Measurements from ENCODE around the gene BRD8. TPM values are rescaled to one million over a fixed set of nuclear protein-coding genes. Genes with fewer than 3 reads are reported as not detected.

Gene BRD8
- total and polyA plus RNA-seq, 2 experiments from 2014 or later: 45.8 to 117 TPM

DNA sequence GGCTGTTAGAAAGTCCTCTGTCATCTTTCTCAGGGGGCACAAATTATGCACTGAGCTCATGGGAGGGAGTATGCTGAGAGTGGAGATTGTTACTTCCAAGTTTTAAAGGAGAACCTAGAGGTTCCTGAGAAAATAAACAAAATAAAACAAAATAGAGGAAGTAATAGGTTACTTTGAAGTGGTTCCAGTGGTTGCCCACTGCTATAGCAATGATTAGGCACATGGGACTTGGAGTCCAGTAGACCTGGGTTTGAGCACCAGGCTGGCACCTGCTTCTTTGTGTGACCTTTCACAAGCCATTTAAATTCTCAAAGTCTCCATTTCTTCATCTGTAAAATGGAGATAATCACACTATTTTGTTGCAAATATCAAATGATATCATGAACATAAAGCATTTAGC, 48.5 kb upstream of the BRD8 start:
- no peak for DNase-seq (ENCODE audit: low spot score)
- Mint-ChIP-seq H3K4me3 (no peak overlapping the region), H3K4me1 (no peaks in the 10 kb centered on the region), H3K27ac (no peak overlapping the region), H3K27me3 (ENCODE audit: insufficient read depth, low read depth, poor library complexity) (no peaks in the 10 kb centered on the region), H3K9me3 (peaks cover 9% of the 10 kb centered on the region), H3K36me3 (ENCODE audit: low read depth) (no peaks in the 10 kb centered on the region; the same call in 2 of the 3 replicates)
- Histone ChIP-seq H3K79me2 (replicated peaks; ENCODE audit: insufficient read depth) (no peaks in the 10 kb centered on the region), H4K20me1 (replicated peaks; ENCODE audit: insufficient read depth) (no peaks in the 10 kb centered on the region), H3K4me2 (no peak overlapping the region), H3K9me2 (ENCODE audit: insufficient read depth) (no peaks in the 10 kb centered on the region), H3K4me1 (ENCODE audit: insufficient read depth) (no peaks in the 10 kb centered on the region), H2AFZ (no peak overlapping the region), H3K27me3 (ENCODE audit: insufficient read depth) (no peaks in the 10 kb centered on the region), H3K36me3 (ENCODE audit: insufficient read depth) (no peaks in the 10 kb centered on the region), H3K4me3 (no peak overlapping the region), H3F3A (replicated peaks; ENCODE audit: low read depth) (no peaks in the 10 kb centered on the region), H3K27ac (ENCODE audit: low read depth) (no peak overlapping the region)
- no peak for ATAC-seq
- TF ChIP-seq, protein P1, sequence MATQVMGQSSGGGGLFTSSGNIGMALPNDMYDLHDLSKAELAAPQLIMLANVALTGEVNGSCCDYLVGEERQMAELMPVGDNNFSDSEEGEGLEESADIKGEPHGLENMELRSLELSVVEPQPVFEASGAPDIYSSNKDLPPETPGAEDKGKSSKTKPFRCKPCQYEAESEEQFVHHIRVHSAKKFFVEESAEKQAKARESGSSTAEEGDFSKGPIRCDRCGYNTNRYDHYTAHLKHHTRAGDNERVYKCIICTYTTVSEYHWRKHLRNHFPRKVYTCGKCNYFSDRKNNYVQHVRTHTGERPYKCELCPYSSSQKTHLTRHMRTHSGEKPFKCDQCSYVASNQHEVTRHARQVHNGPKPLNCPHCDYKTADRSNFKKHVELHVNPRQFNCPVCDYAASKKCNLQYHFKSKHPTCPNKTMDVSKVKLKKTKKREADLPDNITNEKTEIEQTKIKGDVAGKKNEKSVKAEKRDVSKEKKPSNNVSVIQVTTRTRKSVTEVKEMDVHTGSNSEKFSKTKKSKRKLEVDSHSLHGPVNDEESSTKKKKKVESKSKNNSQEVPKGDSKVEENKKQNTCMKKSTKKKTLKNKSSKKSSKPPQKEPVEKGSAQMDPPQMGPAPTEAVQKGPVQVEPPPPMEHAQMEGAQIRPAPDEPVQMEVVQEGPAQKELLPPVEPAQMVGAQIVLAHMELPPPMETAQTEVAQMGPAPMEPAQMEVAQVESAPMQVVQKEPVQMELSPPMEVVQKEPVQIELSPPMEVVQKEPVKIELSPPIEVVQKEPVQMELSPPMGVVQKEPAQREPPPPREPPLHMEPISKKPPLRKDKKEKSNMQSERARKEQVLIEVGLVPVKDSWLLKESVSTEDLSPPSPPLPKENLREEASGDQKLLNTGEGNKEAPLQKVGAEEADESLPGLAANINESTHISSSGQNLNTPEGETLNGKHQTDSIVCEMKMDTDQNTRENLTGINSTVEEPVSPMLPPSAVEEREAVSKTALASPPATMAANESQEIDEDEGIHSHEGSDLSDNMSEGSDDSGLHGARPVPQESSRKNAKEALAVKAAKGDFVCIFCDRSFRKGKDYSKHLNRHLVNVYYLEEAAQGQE (IDR thresholded peaks at IDR 0.05; ENCODE audit: unreplicated experiment): no peak
- TF ChIP-seq, protein P2, sequence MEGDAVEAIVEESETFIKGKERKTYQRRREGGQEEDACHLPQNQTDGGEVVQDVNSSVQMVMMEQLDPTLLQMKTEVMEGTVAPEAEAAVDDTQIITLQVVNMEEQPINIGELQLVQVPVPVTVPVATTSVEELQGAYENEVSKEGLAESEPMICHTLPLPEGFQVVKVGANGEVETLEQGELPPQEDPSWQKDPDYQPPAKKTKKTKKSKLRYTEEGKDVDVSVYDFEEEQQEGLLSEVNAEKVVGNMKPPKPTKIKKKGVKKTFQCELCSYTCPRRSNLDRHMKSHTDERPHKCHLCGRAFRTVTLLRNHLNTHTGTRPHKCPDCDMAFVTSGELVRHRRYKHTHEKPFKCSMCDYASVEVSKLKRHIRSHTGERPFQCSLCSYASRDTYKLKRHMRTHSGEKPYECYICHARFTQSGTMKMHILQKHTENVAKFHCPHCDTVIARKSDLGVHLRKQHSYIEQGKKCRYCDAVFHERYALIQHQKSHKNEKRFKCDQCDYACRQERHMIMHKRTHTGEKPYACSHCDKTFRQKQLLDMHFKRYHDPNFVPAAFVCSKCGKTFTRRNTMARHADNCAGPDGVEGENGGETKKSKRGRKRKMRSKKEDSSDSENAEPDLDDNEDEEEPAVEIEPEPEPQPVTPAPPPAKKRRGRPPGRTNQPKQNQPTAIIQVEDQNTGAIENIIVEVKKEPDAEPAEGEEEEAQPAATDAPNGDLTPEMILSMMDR (conservative IDR thresholded peaks at IDR 0.05; ENCODE audit: low read depth in 2 of 2): no peak
- no peak for TF ChIP-seq NANOG (IDR thresholded peaks at IDR 0.05; ENCODE audit: borderline replicate concordance)
- TF ChIP-seq EZH2phosphoT487 (IDR thresholded peaks at IDR 0.05; ENCODE audit: unreplicated experiment): no peak
- no peak for TF ChIP-seq ZNF331 (CRISPR knock-in tag; IDR thresholded peaks at IDR 0.05; ENCODE audit: low read depth)
- no peak for TF ChIP-seq CREB1 (CRISPR knock-in tag; IDR thresholded peaks at IDR 0.05; ENCODE audit: low read depth)
- TF ChIP-seq, protein P3, sequence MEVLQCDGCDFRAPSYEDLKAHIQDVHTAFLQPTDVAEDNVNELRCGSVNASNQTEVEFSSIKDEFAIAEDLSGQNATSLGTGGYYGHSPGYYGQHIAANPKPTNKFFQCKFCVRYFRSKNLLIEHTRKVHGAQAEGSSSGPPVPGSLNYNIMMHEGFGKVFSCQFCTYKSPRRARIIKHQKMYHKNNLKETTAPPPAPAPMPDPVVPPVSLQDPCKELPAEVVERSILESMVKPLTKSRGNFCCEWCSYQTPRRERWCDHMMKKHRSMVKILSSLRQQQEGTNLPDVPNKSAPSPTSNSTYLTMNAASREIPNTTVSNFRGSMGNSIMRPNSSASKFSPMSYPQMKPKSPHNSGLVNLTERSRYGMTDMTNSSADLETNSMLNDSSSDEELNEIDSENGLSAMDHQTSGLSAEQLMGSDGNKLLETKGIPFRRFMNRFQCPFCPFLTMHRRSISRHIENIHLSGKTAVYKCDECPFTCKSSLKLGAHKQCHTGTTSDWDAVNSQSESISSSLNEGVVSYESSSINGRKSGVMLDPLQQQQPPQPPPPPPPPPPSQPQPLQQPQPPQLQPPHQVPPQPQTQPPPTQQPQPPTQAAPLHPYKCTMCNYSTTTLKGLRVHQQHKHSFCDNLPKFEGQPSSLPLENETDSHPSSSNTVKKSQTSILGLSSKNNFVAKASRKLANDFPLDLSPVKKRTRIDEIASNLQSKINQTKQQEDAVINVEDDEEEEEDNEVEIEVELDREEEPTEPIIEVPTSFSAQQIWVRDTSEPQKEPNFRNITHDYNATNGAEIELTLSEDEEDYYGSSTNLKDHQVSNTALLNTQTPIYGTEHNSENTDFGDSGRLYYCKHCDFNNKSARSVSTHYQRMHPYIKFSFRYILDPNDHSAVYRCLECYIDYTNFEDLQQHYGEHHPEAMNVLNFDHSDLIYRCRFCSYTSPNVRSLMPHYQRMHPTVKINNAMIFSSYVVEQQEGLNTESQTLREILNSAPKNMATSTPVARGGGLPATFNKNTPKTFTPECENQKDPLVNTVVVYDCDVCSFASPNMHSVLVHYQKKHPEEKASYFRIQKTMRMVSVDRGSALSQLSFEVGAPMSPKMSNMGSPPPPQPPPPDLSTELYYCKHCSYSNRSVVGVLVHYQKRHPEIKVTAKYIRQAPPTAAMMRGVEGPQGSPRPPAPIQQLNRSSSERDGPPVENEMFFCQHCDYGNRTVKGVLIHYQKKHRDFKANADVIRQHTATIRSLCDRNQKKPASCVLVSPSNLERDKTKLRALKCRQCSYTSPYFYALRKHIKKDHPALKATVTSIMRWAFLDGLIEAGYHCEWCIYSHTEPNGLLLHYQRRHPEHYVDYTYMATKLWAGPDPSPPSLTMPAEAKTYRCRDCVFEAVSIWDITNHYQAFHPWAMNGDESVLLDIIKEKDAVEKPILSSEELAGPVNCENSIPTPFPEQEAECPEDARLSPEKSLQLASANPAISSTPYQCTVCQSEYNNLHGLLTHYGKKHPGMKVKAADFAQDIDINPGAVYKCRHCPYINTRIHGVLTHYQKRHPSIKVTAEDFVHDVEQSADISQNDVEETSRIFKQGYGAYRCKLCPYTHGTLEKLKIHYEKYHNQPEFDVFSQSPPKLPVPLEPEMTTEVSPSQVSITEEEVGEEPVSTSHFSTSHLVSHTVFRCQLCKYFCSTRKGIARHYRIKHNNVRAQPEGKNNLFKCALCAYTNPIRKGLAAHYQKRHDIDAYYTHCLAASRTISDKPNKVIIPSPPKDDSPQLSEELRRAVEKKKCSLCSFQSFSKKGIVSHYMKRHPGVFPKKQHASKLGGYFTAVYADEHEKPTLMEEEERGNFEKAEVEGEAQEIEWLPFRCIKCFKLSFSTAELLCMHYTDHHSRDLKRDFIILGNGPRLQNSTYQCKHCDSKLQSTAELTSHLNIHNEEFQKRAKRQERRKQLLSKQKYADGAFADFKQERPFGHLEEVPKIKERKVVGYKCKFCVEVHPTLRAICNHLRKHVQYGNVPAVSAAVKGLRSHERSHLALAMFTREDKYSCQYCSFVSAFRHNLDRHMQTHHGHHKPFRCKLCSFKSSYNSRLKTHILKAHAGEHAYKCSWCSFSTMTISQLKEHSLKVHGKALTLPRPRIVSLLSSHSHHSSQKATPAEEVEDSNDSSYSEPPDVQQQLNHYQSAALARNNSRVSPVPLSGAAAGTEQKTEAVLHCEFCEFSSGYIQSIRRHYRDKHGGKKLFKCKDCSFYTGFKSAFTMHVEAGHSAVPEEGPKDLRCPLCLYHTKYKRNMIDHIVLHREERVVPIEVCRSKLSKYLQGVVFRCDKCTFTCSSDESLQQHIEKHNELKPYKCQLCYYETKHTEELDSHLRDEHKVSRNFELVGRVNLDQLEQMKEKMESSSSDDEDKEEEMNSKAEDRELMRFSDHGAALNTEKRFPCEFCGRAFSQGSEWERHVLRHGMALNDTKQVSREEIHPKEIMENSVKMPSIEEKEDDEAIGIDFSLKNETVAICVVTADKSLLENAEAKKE (CRISPR knock-in tag; IDR thresholded peaks at IDR 0.05): no peak
- no peak for TF ChIP-seq JUNB (IDR thresholded peaks at IDR 0.05; ENCODE audit: unreplicated experiment)
- TF ChIP-seq, protein P4, sequence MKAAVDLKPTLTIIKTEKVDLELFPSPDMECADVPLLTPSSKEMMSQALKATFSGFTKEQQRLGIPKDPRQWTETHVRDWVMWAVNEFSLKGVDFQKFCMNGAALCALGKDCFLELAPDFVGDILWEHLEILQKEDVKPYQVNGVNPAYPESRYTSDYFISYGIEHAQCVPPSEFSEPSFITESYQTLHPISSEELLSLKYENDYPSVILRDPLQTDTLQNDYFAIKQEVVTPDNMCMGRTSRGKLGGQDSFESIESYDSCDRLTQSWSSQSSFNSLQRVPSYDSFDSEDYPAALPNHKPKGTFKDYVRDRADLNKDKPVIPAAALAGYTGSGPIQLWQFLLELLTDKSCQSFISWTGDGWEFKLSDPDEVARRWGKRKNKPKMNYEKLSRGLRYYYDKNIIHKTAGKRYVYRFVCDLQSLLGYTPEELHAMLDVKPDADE (IDR thresholded peaks at IDR 0.05): no peak
- no peak for TF ChIP-seq EZH2 (IDR thresholded peaks at IDR 0.05; ENCODE audit: low read depth, unreplicated experiment)
- no peak for TF ChIP-seq STAT1 (IDR thresholded peaks at IDR 0.05; ENCODE audit: unreplicated experiment)
- TF ChIP-seq ZNF114 (CRISPR knock-in tag; IDR thresholded peaks at IDR 0.05): no peak
- TF ChIP-seq POLR2AphosphoS5 (IDR thresholded peaks at IDR 0.05; ENCODE audit: low read depth): no peak
